T-helper 2 cell treated with Interferon-gamma antibody and Interleukin-4, amounts not matched to agents 100 ng/mL and 5 ng/mL, for 36 hours (primary cell): ENCODE measurements around the gene SLITRK5. TPM values are rescaled to one million over a fixed set of nuclear protein-coding genes. Genes with fewer than 3 reads are reported as not detected.

Experiments used
- intact Hi-C: fragments of 100-400 bp; cut with micrococcal nuclease; formaldehyde crosslinking; loops from one replicate; pipeline ENCODE4 v1.15.1; 2023
- total RNA-seq: library from RNA; stranded (reverse); gene quantifications from 2 replicates; pipeline ENCODE4 v1.2.3, GENCODE V29; 2022

The SLITRK5 gene, protein sequence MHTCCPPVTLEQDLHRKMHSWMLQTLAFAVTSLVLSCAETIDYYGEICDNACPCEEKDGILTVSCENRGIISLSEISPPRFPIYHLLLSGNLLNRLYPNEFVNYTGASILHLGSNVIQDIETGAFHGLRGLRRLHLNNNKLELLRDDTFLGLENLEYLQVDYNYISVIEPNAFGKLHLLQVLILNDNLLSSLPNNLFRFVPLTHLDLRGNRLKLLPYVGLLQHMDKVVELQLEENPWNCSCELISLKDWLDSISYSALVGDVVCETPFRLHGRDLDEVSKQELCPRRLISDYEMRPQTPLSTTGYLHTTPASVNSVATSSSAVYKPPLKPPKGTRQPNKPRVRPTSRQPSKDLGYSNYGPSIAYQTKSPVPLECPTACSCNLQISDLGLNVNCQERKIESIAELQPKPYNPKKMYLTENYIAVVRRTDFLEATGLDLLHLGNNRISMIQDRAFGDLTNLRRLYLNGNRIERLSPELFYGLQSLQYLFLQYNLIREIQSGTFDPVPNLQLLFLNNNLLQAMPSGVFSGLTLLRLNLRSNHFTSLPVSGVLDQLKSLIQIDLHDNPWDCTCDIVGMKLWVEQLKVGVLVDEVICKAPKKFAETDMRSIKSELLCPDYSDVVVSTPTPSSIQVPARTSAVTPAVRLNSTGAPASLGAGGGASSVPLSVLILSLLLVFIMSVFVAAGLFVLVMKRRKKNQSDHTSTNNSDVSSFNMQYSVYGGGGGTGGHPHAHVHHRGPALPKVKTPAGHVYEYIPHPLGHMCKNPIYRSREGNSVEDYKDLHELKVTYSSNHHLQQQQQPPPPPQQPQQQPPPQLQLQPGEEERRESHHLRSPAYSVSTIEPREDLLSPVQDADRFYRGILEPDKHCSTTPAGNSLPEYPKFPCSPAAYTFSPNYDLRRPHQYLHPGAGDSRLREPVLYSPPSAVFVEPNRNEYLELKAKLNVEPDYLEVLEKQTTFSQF
- total RNA-seq = not detected in 2 replicates

GRCh38 chr13:87671031-87671752 lies at the start of gene SLITRK5:
SLITRK5 (plus strand) TSS chr13:87671371; CDS start chr13:87675389, 4,018 bp downstream.
- intact Hi-C loops = no loop called here

DNA sequence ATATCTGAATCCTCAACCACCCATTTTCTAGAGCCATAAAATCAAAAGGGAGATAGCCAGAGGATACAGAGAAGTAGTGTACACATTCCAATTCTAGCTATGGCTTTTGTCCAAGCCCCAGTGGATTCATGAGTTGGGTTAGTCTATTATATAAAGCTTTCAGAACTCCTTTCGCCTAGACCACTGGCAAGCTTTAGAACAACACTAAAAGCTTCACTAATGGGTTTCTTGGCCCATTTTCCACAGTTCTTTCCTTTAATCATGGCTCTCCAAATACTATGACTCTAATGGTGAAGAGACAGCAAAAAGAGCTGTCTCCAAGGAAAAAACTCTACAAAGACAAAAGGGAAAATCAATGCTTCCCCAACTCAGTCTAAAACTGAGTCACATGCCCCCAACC lies 48.2 kb upstream of the SLITRK5 start:
- intact Hi-C loops = no loop called here

DNA sequence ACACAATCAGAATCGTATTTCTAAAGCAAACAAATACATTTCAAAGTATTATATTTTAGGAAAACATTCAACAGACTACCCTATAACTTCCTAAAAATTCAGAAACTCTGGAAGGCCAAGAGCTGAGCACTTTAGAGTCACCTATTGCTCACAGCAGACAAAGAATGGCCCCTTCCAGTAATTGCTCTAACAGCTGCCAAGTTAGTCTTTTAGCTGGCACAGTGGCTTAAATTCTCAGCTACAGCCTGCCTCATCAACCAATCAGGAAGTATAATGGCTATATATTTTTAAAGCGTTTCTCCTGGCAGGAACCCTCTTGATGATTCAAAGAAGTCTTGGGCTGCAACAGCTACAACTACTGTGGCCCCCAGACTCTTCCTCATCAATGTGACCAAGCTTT lies 14.9 kb upstream of the SLITRK5 start:
- intact Hi-C loops = no loop called here

GRCh38 chr13:87661471-87661870 lies 9.7 kb upstream of the SLITRK5 start:
- intact Hi-C loops = no loop called here

- intact Hi-C loops = no loop called here
Observed at GRCh38 chr13:87666831-87667230, 4.3 kb upstream of the SLITRK5 start.

GRCh38 chr13:87667686-87668085 lies 3.5 kb upstream of the SLITRK5 start:
- intact Hi-C loops = no loop called here

- intact Hi-C loops = no loop called here
Observed at GRCh38 chr13:87669379-87669978, 1.7 kb upstream of the SLITRK5 start.

GRCh38 chr13:87671753-87672605 lies 808 bp downstream of the SLITRK5 start:
- intact Hi-C loops = no loop called here

DNA sequence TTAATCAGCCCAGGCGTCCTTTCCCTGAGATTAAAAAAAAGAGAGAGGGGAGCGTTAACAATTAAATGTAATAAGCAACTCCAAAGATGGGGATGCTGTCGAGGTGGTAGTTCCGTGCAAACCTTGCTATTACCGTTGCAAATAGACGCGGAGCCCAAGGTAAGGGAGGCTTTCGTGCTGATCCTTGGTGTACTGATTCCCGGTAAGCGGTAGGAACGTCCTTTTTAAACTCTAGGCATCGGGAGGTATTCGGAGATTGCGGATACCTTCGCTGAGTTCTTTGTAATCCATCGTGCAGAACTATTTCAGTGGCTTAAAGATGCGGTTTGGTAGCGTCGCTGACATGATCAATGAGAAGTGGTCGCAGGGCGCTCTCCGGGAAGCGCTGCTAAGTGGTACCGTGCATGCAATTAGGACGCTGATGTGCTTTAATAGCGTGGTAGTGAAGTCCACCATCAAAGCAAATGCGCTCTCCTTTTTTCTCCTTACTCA lies 3.1 kb downstream of the SLITRK5 start:
- intact Hi-C loops = no loop called here

DNA sequence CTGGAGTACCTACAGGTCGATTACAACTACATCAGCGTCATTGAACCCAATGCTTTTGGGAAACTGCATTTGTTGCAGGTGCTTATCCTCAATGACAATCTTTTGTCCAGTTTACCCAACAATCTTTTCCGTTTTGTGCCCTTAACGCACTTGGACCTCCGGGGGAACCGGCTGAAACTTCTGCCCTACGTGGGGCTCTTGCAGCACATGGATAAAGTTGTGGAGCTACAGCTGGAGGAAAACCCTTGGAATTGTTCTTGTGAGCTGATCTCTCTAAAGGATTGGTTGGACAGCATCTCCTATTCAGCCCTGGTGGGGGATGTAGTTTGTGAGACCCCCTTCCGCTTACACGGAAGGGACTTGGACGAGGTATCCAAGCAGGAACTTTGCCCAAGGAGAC lies 4.7 kb downstream of the SLITRK5 start:
- intact Hi-C loops = no loop called here

DNA sequence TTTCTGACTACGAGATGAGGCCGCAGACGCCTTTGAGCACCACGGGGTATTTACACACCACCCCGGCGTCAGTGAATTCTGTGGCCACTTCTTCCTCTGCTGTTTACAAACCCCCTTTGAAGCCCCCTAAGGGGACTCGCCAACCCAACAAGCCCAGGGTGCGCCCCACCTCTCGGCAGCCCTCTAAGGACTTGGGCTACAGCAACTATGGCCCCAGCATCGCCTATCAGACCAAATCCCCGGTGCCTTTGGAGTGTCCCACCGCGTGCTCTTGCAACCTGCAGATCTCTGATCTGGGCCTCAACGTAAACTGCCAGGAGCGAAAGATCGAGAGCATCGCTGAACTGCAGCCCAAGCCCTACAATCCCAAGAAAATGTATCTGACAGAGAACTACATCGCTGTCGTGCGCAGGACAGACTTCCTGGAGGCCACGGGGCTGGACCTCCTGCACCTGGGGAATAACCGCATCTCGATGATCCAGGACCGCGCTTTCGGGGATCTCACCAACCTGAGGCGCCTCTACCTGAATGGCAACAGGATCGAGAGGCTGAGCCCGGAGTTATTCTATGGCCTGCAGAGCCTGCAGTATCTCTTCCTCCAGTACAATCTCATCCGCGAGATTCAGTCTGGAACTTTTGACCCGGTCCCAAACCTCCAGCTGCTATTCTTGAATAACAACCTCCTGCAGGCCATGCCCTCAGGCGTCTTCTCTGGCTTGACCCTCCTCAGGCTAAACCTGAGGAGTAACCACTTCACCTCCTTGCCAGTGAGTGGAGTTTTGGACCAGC lies 5.3 kb downstream of the SLITRK5 start:
- intact Hi-C loops = no loop called here

GRCh38 chr13:87677043-87677495 lies 5.9 kb downstream of the SLITRK5 start:
- intact Hi-C loops = no loop called here

DNA sequence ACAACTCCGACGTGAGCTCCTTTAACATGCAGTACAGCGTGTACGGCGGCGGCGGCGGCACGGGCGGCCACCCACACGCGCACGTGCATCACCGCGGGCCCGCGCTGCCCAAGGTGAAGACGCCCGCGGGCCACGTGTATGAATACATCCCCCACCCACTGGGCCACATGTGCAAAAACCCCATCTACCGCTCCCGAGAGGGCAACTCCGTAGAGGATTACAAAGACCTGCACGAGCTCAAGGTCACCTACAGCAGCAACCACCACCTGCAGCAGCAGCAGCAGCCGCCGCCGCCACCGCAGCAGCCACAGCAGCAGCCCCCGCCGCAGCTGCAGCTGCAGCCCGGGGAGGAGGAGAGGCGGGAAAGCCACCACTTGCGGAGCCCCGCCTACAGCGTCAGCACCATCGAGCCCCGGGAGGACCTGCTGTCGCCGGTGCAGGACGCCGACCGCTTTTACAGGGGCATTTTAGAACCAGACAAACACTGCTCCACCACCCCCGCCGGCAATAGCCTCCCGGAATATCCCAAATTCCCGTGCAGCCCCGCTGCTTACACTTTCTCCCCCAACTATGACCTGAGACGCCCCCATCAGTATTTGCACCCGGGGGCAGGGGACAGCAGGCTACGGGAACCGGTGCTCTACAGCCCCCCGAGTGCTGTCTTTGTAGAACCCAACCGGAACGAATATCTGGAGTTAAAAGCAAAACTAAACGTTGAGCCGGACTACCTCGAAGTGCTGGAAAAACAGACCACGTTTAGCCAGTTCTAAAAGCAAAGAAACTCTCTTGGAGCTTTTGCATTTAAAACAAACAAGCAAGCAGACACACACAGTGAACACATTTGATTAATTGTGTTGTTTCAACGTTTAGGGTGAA lies 6.6 kb downstream of the SLITRK5 start:
- intact Hi-C loops = no loop called here

- intact Hi-C loops = no loop called here
Observed at GRCh38 chr13:87678372-87678752, 7.2 kb downstream of the SLITRK5 start.

- intact Hi-C loops = no loop called here
Observed at GRCh38 chr13:87680298-87680697, 9.1 kb downstream of the SLITRK5 start.

DNA sequence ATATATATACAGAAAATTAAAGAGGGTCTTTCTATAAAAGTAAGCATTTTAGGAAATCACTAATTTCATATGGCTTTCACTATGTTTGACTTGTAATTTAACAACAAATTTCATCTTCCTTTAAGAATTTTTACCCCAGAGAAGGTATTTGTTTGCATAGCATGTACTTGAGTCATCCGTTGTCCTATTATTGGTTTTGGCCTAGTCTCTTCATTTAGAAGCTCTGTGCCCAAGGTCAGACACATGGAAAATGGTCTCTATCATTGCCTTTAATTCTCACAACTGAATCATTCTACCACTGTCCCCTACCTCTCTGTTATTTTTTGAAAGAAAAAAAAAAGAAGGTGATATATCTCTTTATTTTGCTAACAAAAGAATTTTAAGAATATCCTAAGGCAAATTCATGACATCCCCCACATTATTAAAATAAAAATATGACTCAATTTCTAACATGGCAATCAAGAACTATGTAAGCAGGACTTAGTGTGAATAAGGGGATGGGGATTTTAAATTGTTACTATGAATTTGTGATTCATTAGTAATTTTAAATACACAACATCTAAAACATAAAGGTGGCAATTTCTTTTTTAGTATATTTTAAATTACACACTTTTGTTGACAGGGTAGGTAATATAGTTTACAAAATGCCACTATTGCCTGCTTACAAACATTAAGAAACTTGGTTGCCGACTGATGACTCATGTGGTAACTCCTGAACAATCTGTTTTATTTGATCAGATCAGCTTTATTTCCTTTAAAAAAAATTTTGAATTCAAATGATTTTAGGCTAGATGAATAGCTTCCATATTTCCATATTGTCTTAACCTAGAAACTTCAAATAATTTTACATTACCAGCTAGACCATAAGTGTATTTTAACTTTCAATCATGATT lies 13.9 kb downstream of the SLITRK5 start:
- intact Hi-C loops = no loop called here

- intact Hi-C loops = no loop called here
Observed at GRCh38 chr13:87696458-87696857, 25.3 kb downstream of the SLITRK5 start.
